Neural crest cell (in vitro differentiated cells): ENCODE data around the gene DACH1. TPM values are rescaled to one million over a fixed set of nuclear protein-coding genes. Genes with fewer than 3 reads are reported as not detected.
A peak's percentile ranks its signal among the peaks of the same experiment; 100 is the strongest.

Experiments used
- DNase-seq: peaks from one replicate; pipeline ENCODE4 v3.0.0; 2021; ENCODE audit warnings: low read depth, mixed read lengths, low spot score
- H3K27ac Mint-ChIP-seq: one replicate; pipeline ENCODE4 v1.8.0; 2021; ENCODE audit warnings: mild to moderate bottlenecking, mixed read lengths; ENCODE audit not compliant: unreplicated experiment
- H3K27me3 Mint-ChIP-seq: 2 replicates; pipeline ENCODE4 v1.8.0; 2021; ENCODE audit warnings: low read depth, mild to moderate bottlenecking, mixed read lengths
- H3K36me3 Mint-ChIP-seq: 2 replicates; pipeline ENCODE4 v1.8.0; 2021; ENCODE audit warnings: low read depth, mild to moderate bottlenecking, mixed read lengths
- H3K4me1 Mint-ChIP-seq: 2 replicates; pipeline ENCODE4 v1.8.0; 2021; ENCODE audit warnings: mixed read lengths
- H3K4me3 Mint-ChIP-seq: one replicate; pipeline ENCODE4 v1.8.0; 2021; ENCODE audit warnings: mild to moderate bottlenecking, mixed read lengths
- H3K9me3 Mint-ChIP-seq: 2 replicates; pipeline ENCODE4 v1.8.0; 2021; ENCODE audit warnings: mixed read lengths
- CTCF ChIP-seq: fragments of 200-600 bp; sonication (generic); conservative IDR thresholded peaks from 2 replicates; pipeline ENCODE4 v1.5.0; 2021; ENCODE audit warnings: antibody characterized with exemption, mild to moderate bottlenecking
- total RNA-seq: library from RNA; stranded (reverse); gene quantifications from 2 replicates; pipeline ENCODE4 v1.2.1, GENCODE V29; 2021

DACH1 gene
- total RNA-seq, 1 donor from 2014 or later: 23.7 TPM

GRCh38 chr13:71515744-71516038 is 351.3 kb downstream of the DACH1 start:
- Mint-ChIP-seq H3K27me3 (no peaks in the 10 kb centered on the region), H3K9me3 (no peaks in the 10 kb centered on the region), H3K4me3 (no peak overlapping the region), H3K27ac (peak overlapping the region; percentile 89), H3K4me1 (peaks cover 8% of the 10 kb centered on the region), H3K36me3 (peaks cover 4% of the 10 kb centered on the region)
- no peak for TF ChIP-seq CTCF
- DNase-seq: no peak

GRCh38 chr13:71514900-71515743 is 351.9 kb downstream of the DACH1 start:
- Mint-ChIP-seq H3K27ac (no peak overlapping the region), H3K4me1 (peaks cover 8% of the 10 kb centered on the region), H3K36me3 (peaks cover 4% of the 10 kb centered on the region), H3K4me3 (no peak overlapping the region), H3K27me3 (no peaks in the 10 kb centered on the region), H3K9me3 (no peaks in the 10 kb centered on the region)
- TF ChIP-seq CTCF: no peak
- DNase-seq: no peak

- Mint-ChIP-seq H3K36me3 (peaks cover 4% of the 10 kb centered on the region), H3K4me3 (no peak overlapping the region), H3K9me3 (no peaks in the 10 kb centered on the region), H3K4me1 (peaks cover 8% of the 10 kb centered on the region), H3K27ac (no peak overlapping the region), H3K27me3 (no peaks in the 10 kb centered on the region)
- DNase-seq: no peak
- no peak for TF ChIP-seq CTCF
Observed at GRCh38 chr13:71513411-71514033, 353.5 kb downstream of the DACH1 start.

- H3K4me1 Mint-ChIP-seq: no peaks in the 10 kb centered on the region
- H3K36me3 Mint-ChIP-seq: peaks cover 4% of the 10 kb centered on the region
- H3K27me3 Mint-ChIP-seq: no peaks in the 10 kb centered on the region
- H3K4me3 Mint-ChIP-seq: no peak overlapping the region
- no peaks in the 10 kb centered on the region for H3K9me3 Mint-ChIP-seq
- no peak for TF ChIP-seq CTCF
- no peak for DNase-seq
- H3K27ac Mint-ChIP-seq: no peak overlapping the region
Observed at GRCh38 chr13:71503781-71504180, 363.2 kb downstream of the DACH1 start.

GRCh38 chr13:71499944-71500514 is 367.0 kb downstream of the DACH1 start:
- no peak overlapping the region for H3K27ac Mint-ChIP-seq
- no peaks in the 10 kb centered on the region for H3K27me3 Mint-ChIP-seq
- H3K36me3 Mint-ChIP-seq: peaks cover 2% of the 10 kb centered on the region
- TF ChIP-seq CTCF: no peak
- H3K4me3 Mint-ChIP-seq: no peak overlapping the region
- no peak for DNase-seq
- no peaks in the 10 kb centered on the region for H3K9me3 Mint-ChIP-seq
- no peaks in the 10 kb centered on the region for H3K4me1 Mint-ChIP-seq
